Activated naive CD4-positive, alpha-beta T cell treated with anti-CD3 and anti-CD28 coated beads, Interleukin-2, amount 50 U/mL, for 16 hours (primary cell): Measurements from ENCODE around the gene CACNG6.
A peak's percentile ranks its signal among the peaks of the same experiment; 100 is the strongest.

ENCODE experiments used
- DNase-seq: peaks from one replicate; pipeline ENCODE4 v3.0.0-alpha.2; 2020

Gene CACNG6

DNA sequence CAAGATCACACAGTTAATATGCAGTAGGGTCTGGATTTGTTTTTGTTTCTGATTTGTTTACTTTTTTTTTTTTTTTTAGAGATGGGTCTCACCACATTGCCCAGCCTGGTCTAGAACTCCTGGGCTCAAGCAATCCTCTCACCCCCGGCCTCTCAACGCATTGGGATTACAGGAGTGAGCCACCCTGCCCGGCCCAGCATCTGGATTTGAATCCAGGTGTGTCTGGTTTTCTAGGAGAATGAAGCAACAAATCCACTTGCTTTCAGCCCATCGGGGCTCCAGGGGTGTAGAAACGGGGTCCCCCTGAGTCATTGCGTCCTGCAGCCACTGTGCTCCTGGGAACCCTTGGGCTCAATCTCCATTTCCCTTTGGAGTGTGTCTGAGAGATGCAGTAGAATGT is 22.1 kb upstream of the CACNG6 start:
- no peak for DNase-seq

DNA sequence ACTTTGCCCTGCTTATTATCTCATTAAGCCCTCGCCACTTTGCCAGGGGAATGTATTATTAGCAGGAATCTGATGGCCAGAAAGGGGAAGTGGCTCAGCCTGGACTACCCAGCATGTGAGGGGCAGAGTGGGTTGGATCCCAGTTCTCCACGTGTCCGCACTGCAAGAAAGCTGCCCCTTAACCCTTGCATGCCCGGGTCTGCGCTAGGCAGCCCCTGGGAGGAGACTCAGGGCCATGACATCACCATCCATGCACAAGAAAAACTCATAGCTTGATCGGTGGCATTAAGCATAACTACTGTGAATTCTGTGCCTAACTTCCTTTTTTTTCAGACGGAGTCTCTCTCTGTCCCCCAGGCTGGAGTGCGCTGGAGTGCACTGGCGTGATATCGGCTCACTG is 19.8 kb upstream of the CACNG6 start:
- DNase-seq: no peak

DNA sequence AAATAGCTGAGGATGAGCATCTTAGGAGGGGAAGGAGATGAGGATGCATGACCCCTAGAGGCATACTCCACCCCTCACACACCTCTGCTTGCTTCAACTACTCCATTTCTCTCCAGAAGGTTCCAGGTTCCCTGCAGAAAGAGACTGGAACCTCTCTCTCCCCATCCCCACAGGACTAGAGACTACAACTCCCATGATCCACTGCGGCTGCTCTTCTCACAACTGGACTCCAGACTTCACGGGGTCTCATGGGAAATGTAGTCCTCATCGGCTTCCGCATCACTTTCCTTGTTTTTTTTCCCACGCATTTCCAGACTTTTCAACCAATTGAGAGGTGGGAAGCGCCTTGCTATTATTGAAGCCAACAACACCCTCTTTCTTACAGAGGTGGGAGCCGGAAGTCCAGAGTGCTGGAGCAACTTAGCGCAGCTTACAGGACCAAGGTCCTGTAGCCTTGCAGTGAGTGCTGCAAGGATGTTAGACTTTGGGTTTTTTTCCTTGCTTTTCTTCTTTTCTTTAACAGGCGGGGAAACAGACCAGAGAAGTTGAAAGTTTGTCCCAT is 13.9 kb upstream of the CACNG6 start:
- DNase-seq: peak; percentile 63

DNA sequence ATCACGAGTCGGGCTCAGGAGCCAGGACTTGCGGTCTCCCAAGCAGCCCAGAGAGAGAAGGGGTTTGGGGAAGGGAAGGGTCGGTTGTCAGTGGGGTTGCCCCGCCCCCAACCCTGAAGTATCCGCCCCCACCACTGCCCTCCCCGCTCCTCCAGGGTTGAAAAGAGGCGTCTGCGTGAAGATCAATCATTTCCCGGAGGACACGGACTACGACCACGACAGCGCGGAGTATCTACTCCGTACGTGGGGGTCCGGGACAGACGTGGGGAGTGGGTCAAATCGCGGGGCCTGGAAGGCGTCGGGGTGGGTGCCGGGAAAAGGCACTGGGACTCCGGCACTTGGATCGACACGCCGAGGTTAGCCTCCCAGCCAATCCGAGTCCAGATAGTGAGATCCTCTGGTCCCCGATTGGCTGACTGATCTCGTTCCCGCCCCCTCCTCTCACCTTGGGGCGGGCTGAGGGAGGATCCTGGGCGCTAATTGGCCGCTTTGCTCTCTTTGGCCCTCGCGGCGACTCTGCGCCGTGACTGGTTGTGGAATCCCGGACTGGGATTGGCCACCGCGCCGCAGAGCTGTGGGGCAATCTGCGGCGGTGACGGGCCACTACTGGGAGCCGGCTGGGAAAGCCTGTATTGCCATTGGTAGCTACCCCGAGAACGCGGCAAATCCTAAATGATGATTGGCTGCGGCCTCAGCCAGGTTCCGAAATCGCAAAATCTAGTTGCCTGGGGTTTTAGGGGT is 13.3 kb upstream of the CACNG6 start:
- DNase-seq: peak; percentile 48

DNA sequence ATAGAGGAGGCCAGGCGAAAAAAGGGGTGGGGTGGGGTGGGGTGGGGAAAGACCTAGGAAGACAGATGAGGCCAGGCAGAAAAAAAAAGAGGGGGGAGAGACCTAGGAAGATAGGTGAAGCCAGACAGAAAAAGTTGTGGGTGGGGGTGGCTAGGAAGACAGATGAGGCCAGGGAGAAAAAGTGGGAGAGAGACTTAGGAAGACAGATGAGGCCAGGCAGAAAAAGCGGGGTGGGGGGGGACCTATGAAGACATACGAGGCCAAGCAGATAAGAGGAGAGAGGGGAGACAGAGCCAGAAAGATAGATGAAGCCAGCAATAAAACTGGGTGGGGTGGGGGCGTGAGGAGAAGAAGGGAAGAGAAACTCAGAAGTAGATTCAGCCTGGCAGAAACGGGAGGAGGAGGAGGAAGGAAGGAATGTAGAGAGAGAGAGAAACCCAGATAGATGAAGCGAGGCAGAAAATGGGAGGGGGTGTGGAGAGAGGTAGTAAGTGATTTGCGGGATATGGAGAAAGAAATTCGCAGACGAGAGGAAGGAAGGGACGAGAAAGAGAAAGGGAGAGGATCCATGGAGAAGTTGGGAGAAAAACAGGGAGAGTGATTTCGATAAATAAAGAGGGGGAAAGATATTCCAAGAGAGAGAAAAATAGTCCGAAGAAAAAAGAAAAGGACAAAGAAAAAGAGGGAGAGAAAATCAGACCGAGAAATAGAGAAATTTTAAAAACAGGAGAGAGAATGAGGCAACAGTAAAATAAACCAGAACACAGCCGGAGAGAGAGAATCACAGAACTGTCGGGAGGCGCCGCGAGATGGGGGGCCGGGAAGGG is 12.2 kb upstream of the CACNG6 start:
- no peak for DNase-seq

DNA sequence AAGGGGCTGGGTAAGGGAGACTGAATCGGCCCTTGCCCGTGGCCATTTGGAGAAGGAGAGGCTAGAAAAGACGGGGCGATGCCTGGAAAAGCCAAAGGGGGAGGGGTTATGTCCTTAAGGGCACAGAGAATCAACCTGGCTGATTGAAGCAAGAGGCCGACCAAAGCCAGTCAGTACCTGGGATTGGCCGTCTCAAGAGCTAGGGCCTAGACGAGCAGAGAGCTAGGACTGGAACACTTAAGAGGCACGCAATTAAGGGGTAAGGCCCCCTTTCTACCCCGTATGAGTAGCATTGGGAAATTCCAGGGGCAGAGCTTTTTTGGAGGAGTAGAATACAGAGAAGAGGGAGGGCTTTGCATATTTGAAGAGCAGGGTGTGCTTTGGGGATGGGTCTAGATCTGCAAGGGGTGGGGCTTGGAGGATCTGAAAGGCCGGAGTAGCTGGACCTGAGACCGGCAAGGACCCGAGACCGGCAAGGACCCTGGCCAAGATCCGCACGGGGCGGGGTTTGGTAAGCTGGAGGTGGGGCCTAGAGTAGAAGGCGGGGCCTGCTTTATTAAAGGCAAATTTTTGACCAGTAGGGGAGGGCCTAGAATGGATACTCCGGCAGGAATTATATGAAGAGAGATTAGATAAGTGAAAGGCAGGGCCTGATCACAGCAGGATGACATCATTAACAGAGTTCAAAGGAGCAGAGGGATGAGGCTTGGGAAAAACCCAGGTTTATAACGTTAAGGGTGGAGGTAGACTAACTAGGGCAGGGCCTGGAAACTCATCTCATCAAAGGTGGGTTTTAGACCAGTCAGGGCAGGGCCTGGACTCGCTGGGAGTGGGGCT is 10.7 kb upstream of the CACNG6 start:
- no peak for DNase-seq

DNA sequence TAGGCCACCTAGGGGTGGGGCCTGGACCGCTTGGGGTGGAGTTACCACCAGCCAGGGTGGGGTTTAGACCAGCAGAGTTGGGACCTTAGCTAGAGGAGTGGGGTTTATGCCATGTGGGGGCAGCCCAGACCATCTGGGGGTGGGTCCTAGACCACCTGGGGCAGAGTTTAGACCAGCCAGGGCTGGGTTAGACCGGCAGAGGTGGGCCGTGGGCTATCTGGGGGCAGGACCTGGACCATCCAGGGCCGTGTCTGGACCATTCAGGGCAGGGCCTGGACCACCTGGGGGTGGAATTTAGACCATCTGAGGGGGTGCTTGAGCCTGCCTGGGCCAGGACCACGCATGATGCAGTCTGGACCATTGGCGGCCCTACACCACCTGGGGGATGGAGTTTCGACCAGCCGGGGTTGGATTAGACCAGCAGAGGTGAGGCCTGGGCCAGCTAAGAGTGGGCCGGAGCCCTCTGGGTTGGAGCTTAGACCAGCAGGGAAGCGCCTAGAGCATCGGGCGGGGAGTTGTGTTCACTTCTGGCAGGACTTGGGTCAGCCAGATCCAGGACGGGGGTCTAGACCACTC is 10.0 kb upstream of the CACNG6 start:
- no peak for DNase-seq

DNA sequence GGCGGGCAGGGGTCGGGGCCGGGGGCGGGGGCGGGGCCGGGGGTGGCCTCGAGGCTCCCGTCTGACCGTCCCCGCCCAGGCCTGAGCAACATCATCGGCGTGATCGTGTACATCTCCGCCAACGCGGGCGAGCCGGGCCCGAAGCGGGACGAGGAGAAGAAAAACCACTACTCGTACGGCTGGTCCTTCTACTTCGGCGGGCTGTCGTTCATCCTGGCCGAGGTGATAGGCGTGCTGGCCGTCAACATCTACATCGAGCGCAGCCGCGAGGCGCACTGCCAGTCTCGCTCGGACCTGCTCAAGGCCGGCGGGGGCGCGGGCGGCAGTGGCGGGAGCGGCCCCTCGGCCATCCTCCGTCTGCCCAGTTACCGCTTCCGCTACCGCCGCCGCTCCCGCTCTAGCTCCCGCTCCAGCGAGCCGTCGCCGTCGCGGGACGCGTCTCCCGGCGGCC is 9.4 kb upstream of the CACNG6 start:
- DNase-seq: no peak

DNA sequence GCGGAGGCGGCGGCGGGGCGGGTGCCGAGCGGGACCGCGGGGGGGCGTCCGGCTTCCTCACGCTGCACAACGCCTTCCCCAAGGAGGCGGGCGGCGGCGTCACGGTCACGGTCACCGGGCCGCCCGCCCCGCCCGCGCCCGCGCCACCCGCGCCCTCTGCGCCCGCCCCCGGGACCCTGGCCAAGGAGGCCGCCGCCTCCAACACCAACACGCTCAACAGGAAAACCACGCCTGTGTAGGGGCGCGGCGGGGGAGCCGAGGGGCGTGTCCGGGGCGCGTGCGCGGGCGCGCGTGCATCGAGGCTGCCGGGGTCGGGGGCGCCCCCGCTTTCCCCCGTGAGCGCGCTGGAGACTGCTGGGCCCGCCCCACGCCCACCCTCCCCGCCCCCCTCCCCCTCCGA is 8.8 kb upstream of the CACNG6 start:
- no peak for DNase-seq

DNA sequence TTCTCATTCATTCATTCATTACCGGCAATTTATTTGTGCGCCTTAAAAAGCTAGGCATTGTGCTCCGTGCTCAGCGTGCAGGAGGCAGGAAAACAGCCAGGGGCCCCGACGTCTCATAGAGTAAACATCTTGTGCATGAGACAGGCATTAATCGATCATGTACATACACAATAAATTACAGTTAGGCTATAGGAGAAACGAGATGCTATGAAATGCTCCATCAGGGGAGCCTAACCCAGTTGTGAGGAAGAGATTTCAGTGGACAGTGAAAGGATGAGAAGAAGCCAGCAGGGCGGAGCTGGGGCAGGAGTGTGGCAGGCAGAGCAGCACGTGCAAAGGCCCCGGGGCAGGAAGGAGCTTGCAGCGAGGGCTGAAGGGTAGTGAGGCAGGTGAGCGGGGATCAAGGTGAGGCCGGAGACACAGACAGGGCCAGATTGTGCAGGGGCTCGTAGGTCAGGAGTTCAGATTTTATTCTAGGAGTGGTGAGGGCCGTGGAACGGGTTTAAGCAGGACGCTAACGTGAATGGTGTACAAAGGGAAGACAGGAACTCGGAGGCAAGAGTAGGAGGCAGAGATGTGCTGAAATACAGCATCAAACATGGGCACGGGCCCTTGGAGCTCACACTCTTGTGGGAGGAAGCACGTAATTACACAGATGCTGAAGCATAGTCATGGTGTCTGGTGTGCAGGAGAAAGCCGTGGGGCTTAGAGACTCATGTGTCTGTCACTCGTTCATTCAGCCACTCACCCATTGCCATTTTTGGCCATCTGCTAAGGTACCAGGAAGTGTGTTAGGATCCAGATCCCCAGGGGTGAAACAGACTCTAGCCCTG is 7.8 kb upstream of the CACNG6 start:
- DNase-seq: no peak

DNA sequence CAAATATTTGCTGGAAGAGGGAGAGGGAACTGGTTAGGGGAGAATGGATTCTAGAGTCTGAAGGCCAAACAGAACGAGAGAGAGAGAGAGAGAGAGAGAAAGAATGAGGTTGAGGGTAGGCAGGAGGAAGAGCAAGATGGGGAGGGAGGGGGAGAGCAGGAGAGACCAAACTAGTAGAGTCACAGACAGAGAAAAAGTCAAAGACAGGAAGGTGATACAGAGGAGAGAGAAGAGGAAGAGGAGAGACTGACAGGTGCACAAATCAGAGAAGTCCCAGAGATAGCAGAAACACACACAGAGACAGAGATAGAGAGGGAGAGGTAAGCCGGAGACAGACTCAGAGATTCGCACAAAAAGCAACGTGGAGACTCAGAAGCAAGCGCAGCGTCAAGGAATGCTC is 5.6 kb upstream of the CACNG6 start:
- DNase-seq: no peak

DNA sequence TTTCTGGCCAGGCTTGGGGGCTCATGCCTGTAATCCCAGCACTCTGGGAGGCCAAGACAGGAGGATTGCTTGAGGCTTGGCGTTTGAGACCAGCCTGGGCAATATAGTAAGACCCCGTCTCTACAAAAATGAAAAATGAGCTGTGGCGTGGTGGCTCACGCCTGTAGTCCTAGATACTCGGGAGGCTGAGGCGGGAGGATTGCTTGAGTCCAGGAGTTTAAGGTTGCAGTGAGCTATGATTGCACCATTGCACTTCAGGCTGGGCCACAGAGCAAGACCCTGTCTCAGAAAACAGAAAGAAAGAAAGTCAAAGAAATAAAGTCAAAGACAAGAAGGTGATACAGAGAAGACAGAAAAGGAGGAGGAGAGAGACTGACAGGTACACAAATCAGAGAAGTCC is 2.5 kb upstream of the CACNG6 start:
- DNase-seq: no peak

DNA sequence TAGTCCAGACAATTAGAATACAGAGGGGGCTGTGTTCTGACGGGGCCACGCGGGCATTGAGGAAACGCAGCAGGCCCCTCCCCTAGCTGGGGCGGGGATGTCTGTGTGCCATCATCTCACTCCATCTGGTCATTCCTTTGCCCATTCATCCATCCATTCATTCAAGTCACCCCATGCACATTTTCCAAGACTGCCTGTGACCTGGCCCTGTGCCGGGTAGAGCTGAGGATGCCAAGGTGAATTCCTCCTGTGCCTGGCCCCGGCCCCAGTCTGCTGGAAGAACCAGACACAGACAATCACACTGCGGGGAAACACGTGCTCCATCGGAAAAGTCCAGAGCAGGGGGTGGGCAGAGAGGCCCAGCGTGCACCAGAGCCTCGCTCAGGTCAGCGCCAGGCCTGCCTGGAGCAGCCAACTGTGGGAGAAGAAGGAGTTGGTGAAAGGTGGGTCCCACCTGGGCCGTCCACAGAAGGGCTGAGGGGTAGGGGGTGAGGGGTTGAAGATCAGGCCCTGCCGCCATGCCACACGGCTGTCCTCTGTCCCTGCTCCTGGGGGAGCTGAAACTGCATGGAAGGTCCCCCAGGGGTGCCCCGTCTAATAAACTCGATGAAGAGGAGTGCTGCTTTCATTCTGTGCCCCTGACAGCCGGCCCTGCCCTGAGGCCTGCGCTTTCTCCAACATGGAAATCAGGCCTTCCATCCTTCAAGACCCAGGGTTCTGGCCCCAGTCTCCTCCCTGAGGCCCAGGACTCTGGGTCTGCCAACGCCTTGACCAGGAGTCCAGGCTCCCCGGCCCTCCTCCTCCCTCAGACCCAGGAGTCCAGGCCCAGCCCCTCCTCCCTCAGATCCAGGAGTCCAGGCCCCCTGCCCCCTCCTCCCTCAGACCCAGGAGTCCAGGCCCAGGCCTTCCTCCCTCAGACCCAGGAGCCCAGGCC is 1.6 kb upstream of the CACNG6 start:
- no peak for DNase-seq

DNA sequence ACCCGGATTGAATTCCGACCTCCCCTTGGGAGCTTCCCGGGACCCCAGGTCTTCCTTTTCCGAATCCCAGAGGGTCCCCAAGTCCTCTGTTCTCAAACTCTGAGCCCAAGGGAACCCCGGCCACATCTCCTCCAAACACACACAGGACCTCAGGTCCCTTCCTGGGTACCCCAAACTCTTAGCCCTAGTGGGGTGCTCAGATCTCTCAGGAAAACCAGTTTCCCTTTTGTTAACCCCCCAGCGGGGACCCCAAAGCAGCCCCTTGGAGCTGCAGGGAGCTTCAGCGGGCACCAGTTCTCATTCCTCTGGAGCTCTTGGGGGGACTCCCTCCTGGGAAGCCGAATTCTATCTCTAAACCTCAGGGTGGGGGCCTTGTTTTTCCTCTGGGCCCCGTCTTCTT is 774 bp downstream of the CACNG6 start:
- DNase-seq: no peak

DNA sequence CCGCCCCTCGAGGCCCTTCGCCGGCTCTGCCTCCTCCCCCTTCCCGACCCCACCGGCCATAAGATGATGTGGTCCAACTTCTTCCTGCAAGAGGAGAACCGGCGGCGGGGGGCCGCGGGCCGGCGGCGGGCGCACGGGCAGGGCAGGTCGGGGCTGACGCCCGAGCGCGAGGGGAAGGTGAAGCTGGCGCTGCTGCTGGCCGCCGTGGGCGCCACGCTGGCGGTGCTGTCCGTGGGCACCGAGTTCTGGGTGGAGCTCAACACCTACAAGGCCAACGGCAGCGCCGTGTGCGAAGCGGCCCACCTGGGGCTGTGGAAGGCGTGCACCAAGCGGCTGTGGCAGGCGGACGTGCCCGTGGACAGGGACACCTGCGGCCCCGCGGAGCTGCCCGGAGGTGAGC is 1.4 kb downstream of the CACNG6 start:
- DNase-seq: no peak

DNA sequence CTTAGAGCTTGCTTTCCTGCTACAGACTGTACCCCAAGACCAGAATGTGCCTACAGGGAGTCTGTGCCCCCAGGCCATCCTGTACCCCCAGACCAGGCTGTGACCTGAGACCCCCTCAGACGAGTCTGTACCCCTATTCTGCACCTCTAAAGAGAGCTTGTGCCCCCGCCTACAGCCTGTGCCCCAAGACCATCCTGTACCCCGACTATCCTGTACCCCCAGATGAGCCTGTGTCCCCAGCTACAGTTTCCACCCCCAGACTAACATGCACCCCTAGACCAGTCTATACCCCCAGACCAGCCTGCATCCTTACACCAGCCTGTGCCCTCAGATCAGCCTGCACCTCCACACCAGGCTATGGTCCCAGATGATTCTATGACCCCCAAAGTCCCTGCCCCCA is 2.0 kb downstream of the CACNG6 start:
- no peak for DNase-seq

DNA sequence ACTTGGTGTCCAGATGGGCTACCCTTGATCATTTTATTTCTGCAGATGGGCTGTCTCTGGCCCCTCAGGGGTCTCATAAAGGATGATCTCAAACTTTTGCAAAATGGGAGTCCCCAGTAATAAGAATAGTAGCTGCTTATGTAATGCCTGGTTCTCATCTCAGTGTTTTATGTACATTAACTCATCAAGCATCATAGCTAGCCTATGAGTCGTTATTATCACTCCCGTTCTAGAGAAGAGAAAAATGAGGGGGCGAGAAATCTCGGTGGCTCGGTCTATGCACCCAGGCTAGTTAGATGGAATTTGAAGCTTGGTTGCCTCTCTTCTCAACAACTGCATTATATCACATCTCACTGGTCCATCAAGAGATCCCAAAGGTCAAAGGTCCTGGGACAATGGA is 3.4 kb downstream of the CACNG6 start:
- DNase-seq: no peak

DNA sequence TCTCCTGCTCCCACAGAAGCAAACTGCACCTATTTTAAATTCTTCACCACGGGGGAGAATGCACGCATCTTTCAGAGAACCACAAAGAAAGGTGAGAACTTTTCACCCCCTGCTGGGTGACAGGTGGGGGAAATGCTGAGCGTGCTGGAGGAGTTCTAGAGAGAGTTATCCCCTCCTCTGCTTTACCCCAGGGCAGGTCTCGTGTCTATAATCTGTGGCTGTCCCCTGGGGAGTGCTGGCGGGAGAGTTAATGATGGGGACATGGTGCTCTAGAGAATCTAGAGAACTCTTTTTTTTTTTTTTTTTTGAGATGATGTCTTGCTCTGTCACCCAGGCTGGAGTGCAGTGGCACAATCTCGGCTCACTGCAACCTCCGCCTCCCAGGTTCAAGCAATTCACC is 6.8 kb downstream of the CACNG6 start:
- DNase-seq: no peak

DNA sequence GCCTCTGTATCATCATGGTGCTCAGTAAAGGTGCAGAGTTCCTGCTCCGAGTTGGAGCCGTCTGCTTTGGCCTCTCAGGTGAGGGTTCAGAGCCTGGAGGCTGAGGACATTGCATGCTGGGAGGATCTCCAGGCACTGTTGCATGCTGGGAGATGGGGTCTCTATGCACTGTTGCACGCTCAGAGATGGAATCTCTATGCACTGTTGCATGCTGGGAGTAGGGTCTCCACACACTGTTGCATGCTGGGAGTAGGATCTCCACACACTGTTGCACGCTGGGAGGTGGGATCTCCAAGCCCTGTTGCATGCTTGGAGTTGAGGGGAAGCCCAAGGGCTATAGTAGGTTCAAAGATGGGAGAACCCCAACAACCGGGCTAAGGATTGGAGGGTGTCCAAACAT is 8.3 kb downstream of the CACNG6 start:
- DNase-seq: no peak

DNA sequence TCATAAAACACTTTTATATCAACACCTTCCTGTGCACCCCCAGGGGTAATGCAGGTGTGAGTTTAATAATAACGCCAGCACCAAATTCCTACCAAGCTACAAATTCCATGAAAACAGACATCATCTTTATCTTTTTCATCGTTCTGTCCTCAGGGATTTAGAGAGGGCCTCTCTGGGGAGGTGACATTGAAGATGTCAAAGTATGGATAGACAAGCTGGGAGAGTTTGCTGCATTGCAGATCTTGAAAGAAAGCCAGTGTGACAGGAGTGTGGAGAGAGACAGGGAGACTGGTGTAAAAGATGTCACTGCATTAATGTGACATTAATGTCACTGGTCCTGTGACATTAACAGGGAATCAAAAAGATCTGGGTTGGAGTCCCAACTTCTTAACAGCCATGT is 10.1 kb downstream of the CACNG6 start:
- no peak for DNase-seq
